GM23338 (cell line): ENCODE results near the gene ALDOA.

Source experiments
- CREB1 ChIP-seq: fragments of 250-450 bp; sonication (Bioruptor Pico); IDR thresholded peaks from 2 replicates; pipeline ENCODE4 v1.5.0; 2020; ENCODE audit warnings: low read depth, mild to moderate bottlenecking, moderate library complexity
- EZH2 ChIP-seq: fragments of 200-600 bp; sonication (generic); IDR thresholded peaks from one replicate; pipeline ENCODE4 v1.8.0; 2017; ENCODE audit warnings: antibody characterized with exemption, mild to moderate bottlenecking, low read depth; ENCODE audit not compliant: unreplicated experiment
- EZH2phosphoT487 ChIP-seq: fragments of 200-600 bp; sonication (generic); IDR thresholded peaks from one replicate; pipeline ENCODE4 v1.8.1; 2018; ENCODE audit warnings: antibody characterized with exemption; ENCODE audit not compliant: unreplicated experiment
- JUNB ChIP-seq: IDR thresholded peaks from one replicate; pipeline ENCODE4 v1.6.1; 2016; ENCODE audit warnings: antibody characterized with exemption; ENCODE audit not compliant: unreplicated experiment
- NANOG ChIP-seq: IDR thresholded peaks from 2 replicates; pipeline ENCODE4 v1.6.1; 2016; ENCODE audit warnings: antibody characterized with exemption, borderline replicate concordance
- POLR2AphosphoS5 ChIP-seq: IDR thresholded peaks from 2 replicates; pipeline ENCODE4 v1.6.1; 2016; ENCODE audit warnings: antibody characterized with exemption, low read depth
- TF ChIP-seq, protein P1 (sequence below), 2 experiments: fragments of 200-600 bp in 1 of 2; sonication (generic) in 1 of 2; conservative IDR thresholded peaks; 2 replicates each; pipeline versions ENCODE4 v1.5.1 to v1.6.1; 2016 to 2017; ENCODE audit warnings: antibody characterized with exemption in 2 of 2, low read depth in 2 of 2, mild to moderate bottlenecking in 2 of 2, moderate library complexity in 1 of 2
- TF ChIP-seq, protein P2 (sequence below): IDR thresholded peaks from one replicate; pipeline ENCODE4 v1.6.1; 2018; ENCODE audit warnings: antibody characterized with exemption; ENCODE audit not compliant: unreplicated experiment

DNA sequence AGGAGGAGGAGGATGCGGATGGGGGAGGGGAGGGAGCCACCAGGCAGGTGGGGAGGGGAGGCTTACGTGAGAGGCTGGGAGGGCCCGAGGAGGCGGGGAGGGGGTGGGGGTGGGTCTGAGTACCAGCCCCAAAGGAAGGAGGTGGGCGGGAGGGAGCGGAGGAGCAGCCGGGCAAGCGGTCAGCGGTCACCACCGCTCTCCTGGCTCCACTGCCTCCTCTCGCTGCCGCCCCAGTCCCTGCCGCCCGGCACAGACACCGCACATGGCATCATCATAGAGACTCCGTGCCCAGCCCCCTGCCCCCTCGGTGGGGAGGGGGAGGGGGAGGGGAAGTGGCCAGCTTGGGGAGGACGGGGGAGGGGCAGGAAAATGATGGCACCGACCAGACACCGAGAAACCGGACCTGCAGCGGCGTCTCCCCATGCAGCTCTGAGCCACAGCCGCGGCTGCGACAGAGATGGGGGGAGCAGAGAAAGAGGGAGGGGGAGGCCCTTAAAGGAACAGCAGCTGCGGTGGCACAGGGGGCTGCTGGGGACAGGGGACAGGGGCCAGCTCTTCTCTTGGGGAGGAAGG is 34.6 kb upstream of the ALDOA start, which contains the start of gene TLCD3B:
- TF ChIP-seq, protein P1, sequence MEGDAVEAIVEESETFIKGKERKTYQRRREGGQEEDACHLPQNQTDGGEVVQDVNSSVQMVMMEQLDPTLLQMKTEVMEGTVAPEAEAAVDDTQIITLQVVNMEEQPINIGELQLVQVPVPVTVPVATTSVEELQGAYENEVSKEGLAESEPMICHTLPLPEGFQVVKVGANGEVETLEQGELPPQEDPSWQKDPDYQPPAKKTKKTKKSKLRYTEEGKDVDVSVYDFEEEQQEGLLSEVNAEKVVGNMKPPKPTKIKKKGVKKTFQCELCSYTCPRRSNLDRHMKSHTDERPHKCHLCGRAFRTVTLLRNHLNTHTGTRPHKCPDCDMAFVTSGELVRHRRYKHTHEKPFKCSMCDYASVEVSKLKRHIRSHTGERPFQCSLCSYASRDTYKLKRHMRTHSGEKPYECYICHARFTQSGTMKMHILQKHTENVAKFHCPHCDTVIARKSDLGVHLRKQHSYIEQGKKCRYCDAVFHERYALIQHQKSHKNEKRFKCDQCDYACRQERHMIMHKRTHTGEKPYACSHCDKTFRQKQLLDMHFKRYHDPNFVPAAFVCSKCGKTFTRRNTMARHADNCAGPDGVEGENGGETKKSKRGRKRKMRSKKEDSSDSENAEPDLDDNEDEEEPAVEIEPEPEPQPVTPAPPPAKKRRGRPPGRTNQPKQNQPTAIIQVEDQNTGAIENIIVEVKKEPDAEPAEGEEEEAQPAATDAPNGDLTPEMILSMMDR (conservative IDR thresholded peaks at IDR 0.05; ENCODE audit: low read depth in 2 of 2): no peak
- TF ChIP-seq POLR2AphosphoS5: peak; percentile 39; the same call in 1 of the 2 replicates
- TF ChIP-seq JUNB: no peak
- TF ChIP-seq EZH2: no peak
- no peak for TF ChIP-seq EZH2phosphoT487
- TF ChIP-seq, protein P2, sequence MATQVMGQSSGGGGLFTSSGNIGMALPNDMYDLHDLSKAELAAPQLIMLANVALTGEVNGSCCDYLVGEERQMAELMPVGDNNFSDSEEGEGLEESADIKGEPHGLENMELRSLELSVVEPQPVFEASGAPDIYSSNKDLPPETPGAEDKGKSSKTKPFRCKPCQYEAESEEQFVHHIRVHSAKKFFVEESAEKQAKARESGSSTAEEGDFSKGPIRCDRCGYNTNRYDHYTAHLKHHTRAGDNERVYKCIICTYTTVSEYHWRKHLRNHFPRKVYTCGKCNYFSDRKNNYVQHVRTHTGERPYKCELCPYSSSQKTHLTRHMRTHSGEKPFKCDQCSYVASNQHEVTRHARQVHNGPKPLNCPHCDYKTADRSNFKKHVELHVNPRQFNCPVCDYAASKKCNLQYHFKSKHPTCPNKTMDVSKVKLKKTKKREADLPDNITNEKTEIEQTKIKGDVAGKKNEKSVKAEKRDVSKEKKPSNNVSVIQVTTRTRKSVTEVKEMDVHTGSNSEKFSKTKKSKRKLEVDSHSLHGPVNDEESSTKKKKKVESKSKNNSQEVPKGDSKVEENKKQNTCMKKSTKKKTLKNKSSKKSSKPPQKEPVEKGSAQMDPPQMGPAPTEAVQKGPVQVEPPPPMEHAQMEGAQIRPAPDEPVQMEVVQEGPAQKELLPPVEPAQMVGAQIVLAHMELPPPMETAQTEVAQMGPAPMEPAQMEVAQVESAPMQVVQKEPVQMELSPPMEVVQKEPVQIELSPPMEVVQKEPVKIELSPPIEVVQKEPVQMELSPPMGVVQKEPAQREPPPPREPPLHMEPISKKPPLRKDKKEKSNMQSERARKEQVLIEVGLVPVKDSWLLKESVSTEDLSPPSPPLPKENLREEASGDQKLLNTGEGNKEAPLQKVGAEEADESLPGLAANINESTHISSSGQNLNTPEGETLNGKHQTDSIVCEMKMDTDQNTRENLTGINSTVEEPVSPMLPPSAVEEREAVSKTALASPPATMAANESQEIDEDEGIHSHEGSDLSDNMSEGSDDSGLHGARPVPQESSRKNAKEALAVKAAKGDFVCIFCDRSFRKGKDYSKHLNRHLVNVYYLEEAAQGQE: no peak
- no peak for TF ChIP-seq CREB1 (CRISPR knock-in tag)
- TF ChIP-seq NANOG: no peak
